PC-9 (cell line): ENCODE data around the gene PPP2R5A. TPM values are rescaled to one million over a fixed set of nuclear protein-coding genes. Genes with fewer than 3 reads are reported as not detected.

Experiments used
- BruUV-seq: library from RNA; stranded (reverse); fragments of 400-500 nt; replicated peaks from 2 replicates; lab custom pipeline; 2021; lab: Mats Ljungman, UMichigan
- CTCF ChIA-PET: fragments of 300-600 bp; sonication (Branson Sonifier 250); formaldehyde crosslinking; loops from one replicate; lab custom pipeline; 2022; ENCODE audit warnings: antibody characterized with exemption; lab: Charles Lee
- POLR2A ChIA-PET: fragments of 300-600 bp; sonication (Branson Sonifier 250); formaldehyde crosslinking; loops from one replicate; lab custom pipeline; 2022; ENCODE audit warnings: antibody characterized with exemption; ENCODE audit not compliant: unreplicated experiment; lab: Charles Lee
- DNase-seq, 2 experiments: peaks; one replicate each; pipeline versions ENCODE4 v3.0.0 to v3.0.0-alpha.2; 2015 to 2022; ENCODE audit warnings: mixed read lengths in 1 of 2
- H2AFZ ChIP-seq: fragments of 200-600 bp; sonication (generic); 2 replicates; pipeline ENCODE4 v1.8.1; 2017; ENCODE audit warnings: antibody characterized with exemption
- H3F3A ChIP-seq: fragments of 200-600 bp; sonication (generic); 2 replicates; pipeline ENCODE4 v1.8.1; 2017; ENCODE audit warnings: antibody characterized with exemption, mild to moderate bottlenecking, low read depth; ENCODE audit not compliant: insufficient read depth
- H3K27ac ChIP-seq: fragments of 200-600 bp; sonication (generic); 2 replicates; pipeline ENCODE4 v1.6.1; 2016; ENCODE audit warnings: mixed run types
- H3K27me3 ChIP-seq: fragments of 200-600 bp; sonication (generic); 2 replicates; pipeline ENCODE4 v1.6.1; 2016; ENCODE audit warnings: low read depth, mixed run types; ENCODE audit not compliant: insufficient read depth
- H3K36me3 ChIP-seq: fragments of 200-600 bp; sonication (generic); 2 replicates; pipeline ENCODE4 v1.6.1; 2016; ENCODE audit warnings: low read depth, mixed run types
- H3K4me1 ChIP-seq: fragments of 200-600 bp; sonication (generic); replicated peaks from 2 replicates; pipeline ENCODE4 v1.6.1; 2016; ENCODE audit warnings: mixed run types; ENCODE audit not compliant: insufficient read depth
- H3K4me2 ChIP-seq: fragments of 200-600 bp; sonication (generic); 2 replicates; pipeline ENCODE4 v1.6.1; 2017; ENCODE audit warnings: mixed run types
- H3K4me3 ChIP-seq: fragments of 200-600 bp; sonication (generic); 2 replicates; pipeline ENCODE4 v1.6.1; 2016; ENCODE audit warnings: mixed run types
- H3K79me2 ChIP-seq: fragments of 200-600 bp; sonication (generic); 2 replicates; pipeline ENCODE4 v1.6.1; 2017; ENCODE audit warnings: low read depth, mixed run types
- H3K9me2 ChIP-seq: fragments of 200-600 bp; sonication (generic); 2 replicates; pipeline ENCODE4 v1.8.1; 2017; ENCODE audit warnings: mild to moderate bottlenecking; ENCODE audit not compliant: insufficient read depth
- H3K9me3 ChIP-seq: fragments of 200-600 bp; sonication (generic); 2 replicates; pipeline ENCODE4 v1.8.1; 2016; ENCODE audit warnings: low read depth; ENCODE audit not compliant: insufficient read depth
- H4K20me1 ChIP-seq: fragments of 200-600 bp; sonication (generic); 2 replicates; pipeline ENCODE4 v1.8.1; 2017; ENCODE audit not compliant: insufficient read depth
- EZH2 ChIP-seq: fragments of 200-600 bp; sonication (generic); IDR thresholded peaks from 2 replicates; pipeline ENCODE4 v1.8.0; 2017; ENCODE audit warnings: antibody characterized with exemption, low read depth
- intact Hi-C: fragments of 100-400 bp; cut with micrococcal nuclease; formaldehyde crosslinking; loops from one replicate; pipeline ENCODE4 v1.10.0; 2022; ENCODE audit not compliant: unreplicated experiment
- total RNA-seq: library from RNA; stranded (reverse); gene quantifications from 2 replicates; pipeline ENCODE4 v1.2.3, GENCODE V29; 2021
- TF ChIP-seq, protein P1 (sequence below): fragments of 200-600 bp; sonication (generic); conservative IDR thresholded peaks from 2 replicates; pipeline ENCODE4 v1.6.1; 2017; ENCODE audit warnings: mixed run types, antibody characterized with exemption, mild to moderate bottlenecking, moderate library complexity

PPP2R5A gene
- total RNA-seq, 1 experiment from 2014 or later = 26.7 TPM

DNA sequence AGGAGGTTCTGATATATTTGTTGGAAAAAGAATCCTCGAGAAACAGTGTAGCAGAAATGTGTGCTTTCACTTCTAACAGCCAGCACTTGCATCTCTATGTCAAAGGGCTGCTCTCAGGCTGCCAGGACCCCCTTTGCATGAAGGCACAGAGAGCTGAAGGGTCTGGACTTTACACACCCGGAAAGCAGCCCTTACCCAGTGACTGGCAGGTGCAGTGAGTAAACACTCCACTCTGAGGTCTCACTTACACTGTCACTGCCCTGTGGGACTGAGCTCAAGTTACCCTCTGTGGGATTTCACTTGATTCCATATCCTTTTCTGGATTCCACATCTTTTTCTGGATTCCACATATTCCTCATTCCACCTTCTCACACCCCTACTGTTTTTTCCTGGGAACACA, 40.8 kb upstream of the PPP2R5A start:
- Histone ChIP-seq H3K36me3 (no peaks in the 10 kb centered on the region), H3F3A (no peaks in the 10 kb centered on the region), H4K20me1 (no peaks in the 10 kb centered on the region), H3K27me3 (no peaks in the 10 kb centered on the region), H3K9me3 (no peaks in the 10 kb centered on the region), H3K4me2 (no peak overlapping the region), H3K4me1 (no peaks in the 10 kb centered on the region), H3K27ac (no peak overlapping the region), H3K4me3 (no peak overlapping the region), H2AFZ (no peak overlapping the region), H3K79me2 (no peaks in the 10 kb centered on the region), H3K9me2 (no peaks in the 10 kb centered on the region)
- TF ChIP-seq EZH2 = no peak
- TF ChIP-seq, protein P1, sequence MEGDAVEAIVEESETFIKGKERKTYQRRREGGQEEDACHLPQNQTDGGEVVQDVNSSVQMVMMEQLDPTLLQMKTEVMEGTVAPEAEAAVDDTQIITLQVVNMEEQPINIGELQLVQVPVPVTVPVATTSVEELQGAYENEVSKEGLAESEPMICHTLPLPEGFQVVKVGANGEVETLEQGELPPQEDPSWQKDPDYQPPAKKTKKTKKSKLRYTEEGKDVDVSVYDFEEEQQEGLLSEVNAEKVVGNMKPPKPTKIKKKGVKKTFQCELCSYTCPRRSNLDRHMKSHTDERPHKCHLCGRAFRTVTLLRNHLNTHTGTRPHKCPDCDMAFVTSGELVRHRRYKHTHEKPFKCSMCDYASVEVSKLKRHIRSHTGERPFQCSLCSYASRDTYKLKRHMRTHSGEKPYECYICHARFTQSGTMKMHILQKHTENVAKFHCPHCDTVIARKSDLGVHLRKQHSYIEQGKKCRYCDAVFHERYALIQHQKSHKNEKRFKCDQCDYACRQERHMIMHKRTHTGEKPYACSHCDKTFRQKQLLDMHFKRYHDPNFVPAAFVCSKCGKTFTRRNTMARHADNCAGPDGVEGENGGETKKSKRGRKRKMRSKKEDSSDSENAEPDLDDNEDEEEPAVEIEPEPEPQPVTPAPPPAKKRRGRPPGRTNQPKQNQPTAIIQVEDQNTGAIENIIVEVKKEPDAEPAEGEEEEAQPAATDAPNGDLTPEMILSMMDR = no peak
- ChIA-PET POLR2A (no interaction called here), CTCF (no interaction called here)
- DNase-seq = no peak
- no TSS peak for BruUV-seq
- intact Hi-C loops = no loop called here

DNA sequence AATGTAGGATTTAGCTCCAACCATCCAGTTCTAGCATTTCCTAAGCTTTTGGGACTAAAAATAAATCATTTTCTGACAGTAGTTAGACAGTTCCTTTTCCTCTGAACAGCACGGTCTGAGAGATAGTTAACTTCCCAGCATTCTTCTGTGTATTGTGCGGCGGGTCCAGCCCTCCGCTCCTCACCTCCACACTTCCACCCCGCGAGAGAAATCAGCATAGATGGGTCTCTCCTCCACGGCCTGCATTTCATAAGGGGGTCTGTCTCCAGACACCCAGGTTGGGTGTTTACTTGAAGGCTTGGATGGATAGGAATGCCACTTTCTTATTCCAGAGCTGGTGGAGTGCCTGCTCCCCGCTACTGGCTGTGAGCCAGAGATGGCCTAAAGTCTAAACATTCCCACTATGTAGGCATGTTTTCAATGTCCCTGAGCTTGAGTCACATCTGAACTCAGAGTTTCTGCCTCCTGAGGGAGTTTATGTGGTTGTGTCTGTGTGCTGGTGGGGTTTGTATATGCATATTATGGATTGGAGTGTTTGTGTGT, 38.0 kb upstream of the PPP2R5A start:
- BruUV-seq = no TSS peak
- TF ChIP-seq EZH2 = no peak
- TF ChIP-seq, protein P1 = no peak
- ChIA-PET CTCF (no interaction called here), POLR2A (no interaction called here)
- Histone ChIP-seq H3K36me3 (no peaks in the 10 kb centered on the region), H3K4me2 (no peak overlapping the region), H4K20me1 (no peaks in the 10 kb centered on the region), H3K79me2 (no peaks in the 10 kb centered on the region), H3K9me3 (no peaks in the 10 kb centered on the region), H3K4me1 (no peaks in the 10 kb centered on the region), H3K9me2 (no peaks in the 10 kb centered on the region), H3K27ac (no peak overlapping the region), H3F3A (no peaks in the 10 kb centered on the region), H2AFZ (no peak overlapping the region), H3K4me3 (no peak overlapping the region), H3K27me3 (no peaks in the 10 kb centered on the region)
- intact Hi-C loops = no loop called here
- DNase-seq = no peak

DNA sequence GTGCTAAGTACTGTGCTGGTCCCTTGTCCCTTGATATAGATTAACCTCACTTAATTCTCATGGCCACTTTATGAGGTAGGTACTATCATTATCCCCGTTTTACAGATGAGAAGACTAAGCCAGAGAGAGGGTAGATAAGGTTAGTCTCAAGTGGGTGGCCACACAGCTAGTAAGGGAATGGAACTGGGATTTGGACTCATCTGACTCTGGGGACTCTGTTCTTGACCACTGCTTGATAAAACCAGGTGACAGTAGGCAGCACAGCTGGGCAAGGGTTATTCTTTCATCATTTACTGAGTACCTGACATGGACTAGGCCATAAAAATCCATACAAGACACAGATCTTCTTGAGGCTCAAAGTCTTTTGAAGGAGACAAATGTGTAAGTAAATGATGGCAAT, 37.2 kb upstream of the PPP2R5A start:
- no peak for DNase-seq
- Histone ChIP-seq H3K79me2 (no peaks in the 10 kb centered on the region), H2AFZ (no peak overlapping the region), H3K27me3 (no peaks in the 10 kb centered on the region), H3K9me3 (no peaks in the 10 kb centered on the region), H3K27ac (no peak overlapping the region), H4K20me1 (no peaks in the 10 kb centered on the region), H3K4me3 (no peak overlapping the region), H3K4me2 (no peak overlapping the region), H3K36me3 (no peaks in the 10 kb centered on the region), H3K9me2 (no peaks in the 10 kb centered on the region), H3F3A (no peaks in the 10 kb centered on the region), H3K4me1 (no peaks in the 10 kb centered on the region)
- BruUV-seq = no TSS peak
- TF ChIP-seq, protein P1 = no peak
- no peak for TF ChIP-seq EZH2
- POLR2A ChIA-PET = no interaction called here
- CTCF ChIA-PET = no interaction called here
- intact Hi-C loops = no loop called here
